ENCODE measurements around the gene DGKQ.
A peak's percentile ranks its signal among the peaks of the same experiment; 100 is the strongest.

Gene DGKQ

GRCh38 chr4:1008840-1009541, 35.6 kb upstream of the DGKQ start:
- H3K79me2 ChIP-seq (ENCODE audit: insufficient read depth, low read length): no peaks in the 10 kb centered on the region
- peak overlapping the region; percentile 55 for H3K9ac ChIP-seq (ENCODE audit: low read length)
- H3K4me2 ChIP-seq (ENCODE audit: low read depth, low read length, poor library complexity, severe bottlenecking): peak overlapping the region; percentile 89
- TF ChIP-seq EZH2phosphoT487 (conservative IDR thresholded peaks at IDR 0.05; ENCODE audit: low read length): no peak
- no peak for TF ChIP-seq CTCF (IDR thresholded peaks at IDR 0.05; ENCODE audit: insufficient read depth, low read length, poor library complexity, severe bottlenecking)
- no peaks in the 10 kb centered on the region for H3K27me3 ChIP-seq (ENCODE audit: low read length)
- H3K36me3 ChIP-seq (ENCODE audit: low read length): no peaks in the 10 kb centered on the region
- H3K9me2 ChIP-seq (replicated peaks; ENCODE audit: insufficient read depth, low read length): no peaks in the 10 kb centered on the region
- no peaks in the 10 kb centered on the region for H4K20me1 ChIP-seq (ENCODE audit: low read depth, low read length)
- no peaks in the 10 kb centered on the region for H3K9me3 ChIP-seq (ENCODE audit: insufficient read depth, low read length)
- H3K27ac ChIP-seq (ENCODE audit: low read depth, low read length): no peak overlapping the region
- H3F3A ChIP-seq (ENCODE audit: insufficient read depth): peaks cover 12% of the 10 kb centered on the region
- peak overlapping the region; percentile 65 for H2AFZ ChIP-seq (ENCODE audit: low read depth, low read length, severe bottlenecking)
- H3K4me3 ChIP-seq (ENCODE audit: insufficient read depth, low read length, poor library complexity, severe bottlenecking): peak overlapping the region; percentile 62

- H3K9ac ChIP-seq (ENCODE audit: low read length): no peak overlapping the region
- H4K20me1 ChIP-seq (ENCODE audit: low read depth, low read length): no peaks in the 10 kb centered on the region
- no peak overlapping the region for H3K4me3 ChIP-seq (ENCODE audit: insufficient read depth, low read length, poor library complexity, severe bottlenecking)
- peaks cover 12% of the 10 kb centered on the region for H3F3A ChIP-seq (ENCODE audit: insufficient read depth)
- no peaks in the 10 kb centered on the region for H3K9me3 ChIP-seq (ENCODE audit: insufficient read depth, low read length)
- H3K4me2 ChIP-seq (ENCODE audit: low read depth, low read length, poor library complexity, severe bottlenecking): no peak overlapping the region
- H2AFZ ChIP-seq (ENCODE audit: low read depth, low read length, severe bottlenecking): no peak overlapping the region
- no peak overlapping the region for H3K27ac ChIP-seq (ENCODE audit: low read depth, low read length)
- TF ChIP-seq CTCF (IDR thresholded peaks at IDR 0.05; ENCODE audit: insufficient read depth, low read length, poor library complexity, severe bottlenecking) (no peak), EZH2phosphoT487 (conservative IDR thresholded peaks at IDR 0.05; ENCODE audit: low read length) (no peak)
- H3K27me3 ChIP-seq (ENCODE audit: low read length): no peaks in the 10 kb centered on the region
- no peaks in the 10 kb centered on the region for H3K36me3 ChIP-seq (ENCODE audit: low read length)
- H3K79me2 ChIP-seq (ENCODE audit: insufficient read depth, low read length): no peaks in the 10 kb centered on the region
- no peaks in the 10 kb centered on the region for H3K9me2 ChIP-seq (replicated peaks; ENCODE audit: insufficient read depth, low read length)
These were observed 33.5 kb upstream of the DGKQ start for GRCh38 chr4:1006856-1007255.

GRCh38 chr4:1004557-1005485, 31.5 kb upstream of the DGKQ start:
- Histone ChIP-seq H2AFZ (ENCODE audit: low read depth, low read length, severe bottlenecking) (no peak overlapping the region), H3K36me3 (ENCODE audit: low read length) (no peaks in the 10 kb centered on the region), H3F3A (ENCODE audit: insufficient read depth) (peaks cover under 1% of the 10 kb centered on the region; the same call in 1 of the 2 replicates), H3K27ac (ENCODE audit: low read depth, low read length) (no peak overlapping the region), H4K20me1 (ENCODE audit: low read depth, low read length) (no peaks in the 10 kb centered on the region), H3K4me2 (ENCODE audit: low read depth, low read length, poor library complexity, severe bottlenecking) (no peak overlapping the region), H3K9ac (ENCODE audit: low read length) (no peak overlapping the region), H3K79me2 (ENCODE audit: insufficient read depth, low read length) (no peaks in the 10 kb centered on the region), H3K9me3 (ENCODE audit: insufficient read depth, low read length) (no peaks in the 10 kb centered on the region), H3K9me2 (replicated peaks; ENCODE audit: insufficient read depth, low read length) (no peaks in the 10 kb centered on the region), H3K27me3 (ENCODE audit: low read length) (no peaks in the 10 kb centered on the region), H3K4me3 (ENCODE audit: insufficient read depth, low read length, poor library complexity, severe bottlenecking) (no peak overlapping the region)
- TF ChIP-seq CTCF (IDR thresholded peaks at IDR 0.05; ENCODE audit: insufficient read depth, low read length, poor library complexity, severe bottlenecking): no peak
- TF ChIP-seq EZH2phosphoT487 (conservative IDR thresholded peaks at IDR 0.05; ENCODE audit: low read length): no peak

All from SU-DHL-6 (cell line).